GM12878 (cell line): ENCODE results near the gene PLOD2. TPM values are rescaled to one million over a fixed set of nuclear protein-coding genes. Genes with fewer than 3 reads are reported as not detected.

ENCODE experiments used
- ATAC-seq: fragments of 200-7000 bp; cut with Tn5 transposase; 3 replicates; pipeline ENCODE4 v1.9.1; 2020; ENCODE audit warnings: mild to moderate bottlenecking, moderate library complexity
- BruUV-seq: library from RNA; stranded (reverse); fragments of 400-500 nt; replicated peaks from 2 replicates; lab custom pipeline; 2021; lab: Mats Ljungman, UMichigan
- CTCF ChIA-PET: fragments of 300-600 bp; sonication (Branson Sonifier 250); formaldehyde crosslinking; extraction: SDS; loops from one replicate; lab custom pipeline; 2021; ENCODE audit warnings: inconsistent platforms; lab: Yijun Ruan, JAX
- POLR2A ChIA-PET: fragments of 350-600 bp; formaldehyde crosslinking; extraction: SDS; loops from one replicate; lab custom pipeline; 2021; ENCODE audit warnings: inconsistent platforms; lab: Charles Lee
- RAD21 ChIA-PET: fragments of 300-600 bp; sonication (Branson Sonifier 250); formaldehyde crosslinking; loops from one replicate; lab custom pipeline; 2023; ENCODE audit warnings: antibody characterized with exemption; ENCODE audit not compliant: unreplicated experiment; lab: Charles Lee
- SMC1A ChIA-PET: fragments of 300-600 bp; sonication (Branson Sonifier 250); formaldehyde crosslinking; loops from one replicate; lab custom pipeline; 2023; ENCODE audit not compliant: unreplicated experiment, uncharacterized antibody; lab: Charles Lee
- DNase-seq: peaks from one replicate; pipeline ENCODE4 v3.0.0-alpha.2; 2011; ENCODE audit warnings: low read depth, low spot score
- FAIRE-seq: peaks from 3 replicates; lab custom pipeline; 2011; peaks lifted over from hg19 to GRCh38; lab: Jason Lieb, UNC
- H2AFZ ChIP-seq: 2 replicates; pipeline ENCODE4 v1.6.0; 2011; ENCODE audit warnings: low read depth, low read length, control low read depth; ENCODE audit not compliant: control insufficient read depth
- H3K27ac ChIP-seq: 2 replicates; pipeline ENCODE4 v1.5.1; 2011; ENCODE audit warnings: control low read depth; ENCODE audit not compliant: control insufficient read depth, insufficient read depth
- H3K27me3 ChIP-seq, 2 experiments: replicated peaks in 1 of 2; 2 replicates each; pipeline versions ENCODE4 v1.6.0 to v1.6.1; 2011; ENCODE audit warnings: low read length in 1 of 2; ENCODE audit not compliant: control insufficient read depth in 2 of 2, insufficient read depth in 2 of 2
- H3K36me3 ChIP-seq, 2 experiments: 2 replicates each; pipeline ENCODE4 v1.5.1; 2011; ENCODE audit warnings: low read length in 1 of 2; ENCODE audit not compliant: control insufficient read depth in 2 of 2, insufficient read depth in 2 of 2
- H3K4me1 ChIP-seq: 2 replicates; pipeline ENCODE4 v1.6.1; 2011; ENCODE audit warnings: mild to moderate bottlenecking, low read length, moderate library complexity, mixed read lengths; ENCODE audit not compliant: control insufficient read depth, insufficient read depth
- H3K4me2 ChIP-seq: 2 replicates; pipeline ENCODE4 v1.6.0; 2011; ENCODE audit warnings: control low read depth; ENCODE audit not compliant: control insufficient read depth, insufficient read depth
- H3K4me3 ChIP-seq: fragments of 200-600 bp; sonication (generic); 2 replicates; pipeline ENCODE4 v1.5.1; 2016
- H3K79me2 ChIP-seq: 2 replicates; pipeline ENCODE4 v1.6.0; 2011; ENCODE audit warnings: low read length; ENCODE audit not compliant: control insufficient read depth, insufficient read depth
- H3K9ac ChIP-seq: 2 replicates; pipeline ENCODE4 v1.8.0; 2011; ENCODE audit warnings: low read length, control low read depth, mixed read lengths; ENCODE audit not compliant: control insufficient read depth, insufficient read depth
- H3K9me3 ChIP-seq: replicated peaks from 3 replicates; pipeline ENCODE4 v1.5.1; 2011; ENCODE audit warnings: mild to moderate bottlenecking, low read length; ENCODE audit not compliant: control insufficient read depth, insufficient read depth
- H4K20me1 ChIP-seq: 2 replicates; pipeline ENCODE4 v1.6.0; 2011; ENCODE audit not compliant: control insufficient read depth, insufficient read depth
- ATF7 ChIP-seq: fragments of 450-650 bp; IDR thresholded peaks from 2 replicates; pipeline ENCODE4 v1.6.1; 2016; ENCODE audit warnings: low read depth, mild to moderate bottlenecking
- BRCA1 ChIP-seq: IDR thresholded peaks from 2 replicates; pipeline ENCODE4 v1.6.1; 2011; ENCODE audit warnings: low read depth, low read length, improper control_type of control experiment
- CHD4 ChIP-seq: fragments of 200-600 bp; sonication (generic); IDR thresholded peaks from 2 replicates; pipeline ENCODE4 v1.6.1; 2016; ENCODE audit warnings: mild to moderate bottlenecking
- E2F4 ChIP-seq: IDR thresholded peaks from 2 replicates; pipeline ENCODE4 v1.6.1; 2012; ENCODE audit warnings: low read depth, low read length, improper control_type of control experiment
- EZH2 ChIP-seq: IDR thresholded peaks from 2 replicates; pipeline ENCODE4 v1.6.1; 2012; ENCODE audit warnings: low read depth, mild to moderate bottlenecking, control low read depth, inconsistent platforms, low read length, borderline replicate concordance; ENCODE audit not compliant: control insufficient read depth
- IKZF2 ChIP-seq, 2 experiments: fragments of 450-650 bp; IDR thresholded peaks; 2 replicates each; pipeline ENCODE4 v1.6.1; 2017; ENCODE audit warnings: mild to moderate bottlenecking in 2 of 2, moderate library complexity in 2 of 2
- MTA3 ChIP-seq: IDR thresholded peaks from 2 replicates; pipeline ENCODE4 v1.6.1; 2012; ENCODE audit warnings: low read length, inconsistent platforms, borderline replicate concordance
- RBBP5 ChIP-seq: fragments of 200-600 bp; sonication (generic); conservative IDR thresholded peaks from 2 replicates; pipeline ENCODE4 v1.6.1; 2016
- TAF1 ChIP-seq: IDR thresholded peaks from 2 replicates; pipeline ENCODE4 v1.6.1; 2011; ENCODE audit warnings: mild to moderate bottlenecking, low read depth, low read length, borderline replicate concordance
- USF2 ChIP-seq: IDR thresholded peaks from 2 replicates; pipeline ENCODE4 v1.6.1; 2011; ENCODE audit warnings: low read depth, low read length, improper control_type of control experiment, borderline replicate concordance
- in situ Hi-C: fragments of 300-500 bp; cut with MboI; formaldehyde crosslinking; loops from 9 replicates; pipeline ENCODE4 v1.14.3; 2018; ENCODE audit warnings: mixed read lengths
- intact Hi-C: fragments of 100-400 bp; cut with micrococcal nuclease; formaldehyde crosslinking; loops from one replicate; pipeline ENCODE4 v1.14.2; 2022; ENCODE audit not compliant: unreplicated experiment
- polyA plus RNA-seq, 11 experiments: library from polyadenylated mRNA; depleted of rRNA in 4 of 11; unstranded in 6 of 11; stranded (reverse) in 5 of 11; fragments of >200 nt; fragmentation: Nextera tagmentation in 4 of 11; fragmentation: Illumina TruSeq in 1 of 11; extraction: Ambion mirVana in 4 of 11; extraction: Trizol in 1 of 11; gene quantifications; 1 replicate in 1 of 11; 2 replicates in 10 of 11; pipeline versions ENCODE4 v1.2.1 to v1.2.3, GENCODE V29; 2011 to 2016; ENCODE audit warnings: inconsistent platforms in 2 of 11, missing spikeins in 2 of 11, low read depth in 1 of 11
- total RNA-seq, 4 experiments: library from RNA; depleted of rRNA in 3 of 4; stranded (reverse); fragments of >200 nt in 3 of 4; fragmentation: Illumina TruSeq in 1 of 4; extraction: Trizol in 1 of 4; gene quantifications; 2 replicates each; pipeline versions ENCODE4 v1.2.1 to v1.2.3, GENCODE V29; 2013 to 2021
- TF ChIP-seq, protein P1 (sequence below): IDR thresholded peaks from 2 replicates; pipeline ENCODE4 v1.6.1; 2011; ENCODE audit warnings: mild to moderate bottlenecking, low read depth, low read length, moderate library complexity; ENCODE audit not compliant: insufficient replicate concordance

PLOD2 gene
- total and polyA plus RNA-seq, 10 of the 15 experiments (the other 5 are each of a cell fraction or from before 2014, with no cell fraction given): 0.03 to 0.56 (median 0.33) TPM; not detected in 4

DNA sequence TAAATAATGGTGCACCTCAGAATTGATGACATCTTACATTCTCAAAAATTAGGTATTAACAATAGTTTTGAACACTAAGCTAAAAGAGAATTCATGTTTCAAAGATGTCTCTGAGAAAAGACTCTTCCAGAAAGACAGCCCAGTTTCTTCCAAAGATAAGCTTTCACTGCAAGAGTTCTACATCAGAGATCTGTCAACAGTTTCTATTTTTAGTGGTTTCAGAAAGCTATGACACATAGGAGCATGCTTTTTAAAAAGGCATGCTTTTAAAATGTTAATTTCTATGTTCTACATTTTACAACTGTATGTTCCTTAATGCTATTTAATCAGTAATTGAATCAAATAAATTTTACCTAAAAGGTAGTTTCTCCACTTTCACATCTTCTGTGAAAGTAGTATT lies 88.2 kb downstream of the PLOD2 start:
- no TSS peak for BruUV-seq
- Histone ChIP-seq H4K20me1 (no peaks in the 10 kb centered on the region), H2AFZ (no peak overlapping the region), H3K4me3 (no peak overlapping the region), H3K9ac (no peak overlapping the region), H3K27me3 (no peaks in the 10 kb centered on the region), H3K4me1 (no peaks in the 10 kb centered on the region), H3K9me3 (no peaks in the 10 kb centered on the region), H3K4me2 (no peak overlapping the region), H3K27ac (no peak overlapping the region), H3K36me3 (no peaks in the 10 kb centered on the region), H3K79me2 (no peaks in the 10 kb centered on the region)
- ChIA-PET RAD21 (no interaction called here), SMC1A (interaction anchor here (0.9 kb wide), 1 partner anchor 10 kb away, joined by 3 read pairs; no protein-coding TSS in a partner anchor), CTCF (interaction anchor here (0.9 to 1.6 kb wide), 3 partner anchors 114 to 504 kb away, joined by 3 to 4 read pairs (median 3); no protein-coding TSS in a partner anchor), POLR2A (no interaction called here)
- FAIRE-seq (no peak), ATAC-seq (no peak), DNase-seq (no peak)
- TF ChIP-seq EZH2 (no peak), IKZF2 (IDR thresholded peaks at IDR 0.05) (no peak), TAF1 (no peak), CHD4 (no peak), USF2 (no peak), E2F4 (no peak), ATF7 (no peak), RBBP5 (no peak), BRCA1 (no peak), MTA3 (no peak)
- TF ChIP-seq, protein P1, sequence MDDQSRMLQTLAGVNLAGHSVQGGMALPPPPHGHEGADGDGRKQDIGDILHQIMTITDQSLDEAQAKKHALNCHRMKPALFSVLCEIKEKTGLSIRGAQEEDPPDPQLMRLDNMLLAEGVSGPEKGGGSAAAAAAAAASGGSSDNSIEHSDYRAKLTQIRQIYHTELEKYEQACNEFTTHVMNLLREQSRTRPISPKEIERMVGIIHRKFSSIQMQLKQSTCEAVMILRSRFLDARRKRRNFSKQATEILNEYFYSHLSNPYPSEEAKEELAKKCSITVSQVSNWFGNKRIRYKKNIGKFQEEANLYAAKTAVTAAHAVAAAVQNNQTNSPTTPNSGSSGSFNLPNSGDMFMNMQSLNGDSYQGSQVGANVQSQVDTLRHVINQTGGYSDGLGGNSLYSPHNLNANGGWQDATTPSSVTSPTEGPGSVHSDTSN: no peak
- intact Hi-C loops: no loop called here
- in situ Hi-C loops: loop anchor here (25.0 kb wide), 1 partner anchor 514 kb away; no protein-coding TSS in a partner anchor
